Upper lobe of right lung (tissue), 1 donor: ENCODE data around the gene WNT11. TPM values are rescaled to one million over a fixed set of nuclear protein-coding genes. Genes with fewer than 3 reads are reported as not detected.

Source experiments
- ATAC-seq: fragments of 200-7000 bp; cut with Tn5 transposase; one replicate; pipeline ENCODE4 v1.9.1; 2020; ENCODE audit warnings: mild to moderate bottlenecking, moderate library complexity
- DNase-seq: peaks from one replicate; pipeline ENCODE4 v3.0.0-alpha.2; 2020
- H3K27ac ChIP-seq: fragments of 200-600 bp; one replicate; pipeline ENCODE4 v1.8.0; 2022
- H3K27me3 ChIP-seq: fragments of 200-600 bp; one replicate; pipeline ENCODE4 v1.8.0; 2022; ENCODE audit warnings: mild to moderate bottlenecking
- H3K36me3 ChIP-seq: fragments of 200-600 bp; one replicate; pipeline ENCODE4 v1.8.0; 2022
- H3K4me1 ChIP-seq: fragments of 200-600 bp; one replicate; pipeline ENCODE4 v1.8.0; 2022
- H3K4me3 ChIP-seq: fragments of 200-600 bp; one replicate; pipeline ENCODE4 v1.8.0; 2022; ENCODE audit warnings: mild to moderate bottlenecking
- H3K9me3 ChIP-seq: fragments of 200-600 bp; one replicate; pipeline ENCODE4 v1.8.0; 2022
- intact Hi-C: fragments of 100-400 bp; cut with DNase I; formaldehyde crosslinking; loops from one replicate; pipeline ENCODE4 v1.11.0; 2022
- total RNA-seq: library from RNA; stranded (reverse); fragmentation: NEBNext Ultra II Directional; extraction: Animal tissue kit (Norgen Biotek cat#: 25700); gene quantifications from one replicate; pipeline ENCODE4 v1.2.1, GENCODE V29; 2021
- TF ChIP-seq, protein P1 (sequence below): fragments of 200-600 bp; IDR thresholded peaks from one replicate; pipeline ENCODE4 v1.8.0; 2022; ENCODE audit warnings: antibody characterized with exemption
- donor health status: DM: no; HTN: yes; CAD: no; lungs with severe emphysema.

Gene WNT11
- total RNA-seq, 1 donor from 2014 or later, result 8.7 TPM

DNA sequence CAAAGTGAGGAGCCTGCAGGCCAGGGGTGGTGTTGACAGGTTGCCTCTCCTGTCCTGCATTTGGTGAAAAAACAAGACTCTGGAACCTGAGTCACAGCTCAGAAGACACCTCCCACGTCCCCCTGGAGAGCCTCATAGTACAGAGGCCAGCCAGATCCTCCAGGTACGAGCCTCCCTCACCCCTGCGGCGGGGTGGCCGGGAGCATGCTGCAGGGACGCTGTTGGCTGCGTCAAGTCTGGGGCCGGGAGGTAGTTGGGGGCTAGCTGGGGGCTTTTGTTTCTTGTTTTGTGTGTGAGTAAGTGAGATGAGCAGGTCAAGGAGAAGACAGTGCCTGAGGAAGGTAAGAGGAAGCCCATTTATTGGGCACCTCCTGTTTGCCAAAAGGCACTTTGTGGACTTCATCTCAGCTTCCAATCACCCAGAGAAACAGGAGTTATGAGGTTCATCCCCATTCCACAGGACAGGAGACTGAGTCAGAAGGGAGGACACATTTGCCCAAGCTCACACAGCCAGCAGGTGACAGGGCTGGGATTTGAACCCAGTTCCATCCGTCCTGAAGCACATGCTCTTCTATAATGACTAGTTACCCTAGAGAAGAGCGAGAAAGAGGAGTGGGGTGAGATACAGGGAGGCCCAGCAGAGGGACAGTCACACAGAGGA, 18.3 kb upstream of the WNT11 start:
- intact Hi-C loops, result no loop called here
- TF ChIP-seq, protein P1, sequence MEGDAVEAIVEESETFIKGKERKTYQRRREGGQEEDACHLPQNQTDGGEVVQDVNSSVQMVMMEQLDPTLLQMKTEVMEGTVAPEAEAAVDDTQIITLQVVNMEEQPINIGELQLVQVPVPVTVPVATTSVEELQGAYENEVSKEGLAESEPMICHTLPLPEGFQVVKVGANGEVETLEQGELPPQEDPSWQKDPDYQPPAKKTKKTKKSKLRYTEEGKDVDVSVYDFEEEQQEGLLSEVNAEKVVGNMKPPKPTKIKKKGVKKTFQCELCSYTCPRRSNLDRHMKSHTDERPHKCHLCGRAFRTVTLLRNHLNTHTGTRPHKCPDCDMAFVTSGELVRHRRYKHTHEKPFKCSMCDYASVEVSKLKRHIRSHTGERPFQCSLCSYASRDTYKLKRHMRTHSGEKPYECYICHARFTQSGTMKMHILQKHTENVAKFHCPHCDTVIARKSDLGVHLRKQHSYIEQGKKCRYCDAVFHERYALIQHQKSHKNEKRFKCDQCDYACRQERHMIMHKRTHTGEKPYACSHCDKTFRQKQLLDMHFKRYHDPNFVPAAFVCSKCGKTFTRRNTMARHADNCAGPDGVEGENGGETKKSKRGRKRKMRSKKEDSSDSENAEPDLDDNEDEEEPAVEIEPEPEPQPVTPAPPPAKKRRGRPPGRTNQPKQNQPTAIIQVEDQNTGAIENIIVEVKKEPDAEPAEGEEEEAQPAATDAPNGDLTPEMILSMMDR, result no peak
- no peaks in the 10 kb centered on the region for H3K4me1 ChIP-seq
- no peaks in the 10 kb centered on the region for H3K9me3 ChIP-seq
- no peaks in the 10 kb centered on the region for H3K27me3 ChIP-seq
- DNase-seq, result no peak
- no peak overlapping the region for H3K27ac ChIP-seq
- no peaks in the 10 kb centered on the region for H3K36me3 ChIP-seq
- ATAC-seq, result no peak
- H3K4me3 ChIP-seq, result no peak overlapping the region

DNA sequence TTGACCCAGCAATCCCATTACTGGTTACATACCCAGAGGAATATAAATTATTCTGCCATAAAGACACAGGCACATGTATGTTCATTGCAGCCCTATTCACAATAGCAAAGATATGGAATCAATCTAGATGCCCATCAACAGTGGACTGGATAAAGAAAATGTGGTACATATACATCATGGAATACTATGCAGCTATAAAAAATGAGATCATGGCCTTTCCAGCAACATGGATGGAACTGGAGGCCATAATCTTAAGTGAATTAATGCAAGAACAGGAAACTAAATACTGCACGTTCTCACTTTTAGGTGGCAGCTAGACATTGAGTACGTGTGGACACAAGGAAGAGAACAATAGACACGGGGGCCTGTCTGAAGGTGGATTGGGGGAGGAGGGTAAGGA, 15.1 kb upstream of the WNT11 start:
- TF ChIP-seq, protein P1, result no peak
- H3K4me3 ChIP-seq, result no peak overlapping the region
- no peak for DNase-seq
- H3K27ac ChIP-seq, result no peak overlapping the region
- ATAC-seq, result no peak
- no peaks in the 10 kb centered on the region for H3K4me1 ChIP-seq
- intact Hi-C loops, result no loop called here
- no peaks in the 10 kb centered on the region for H3K27me3 ChIP-seq
- H3K36me3 ChIP-seq, result no peaks in the 10 kb centered on the region
- no peaks in the 10 kb centered on the region for H3K9me3 ChIP-seq

DNA sequence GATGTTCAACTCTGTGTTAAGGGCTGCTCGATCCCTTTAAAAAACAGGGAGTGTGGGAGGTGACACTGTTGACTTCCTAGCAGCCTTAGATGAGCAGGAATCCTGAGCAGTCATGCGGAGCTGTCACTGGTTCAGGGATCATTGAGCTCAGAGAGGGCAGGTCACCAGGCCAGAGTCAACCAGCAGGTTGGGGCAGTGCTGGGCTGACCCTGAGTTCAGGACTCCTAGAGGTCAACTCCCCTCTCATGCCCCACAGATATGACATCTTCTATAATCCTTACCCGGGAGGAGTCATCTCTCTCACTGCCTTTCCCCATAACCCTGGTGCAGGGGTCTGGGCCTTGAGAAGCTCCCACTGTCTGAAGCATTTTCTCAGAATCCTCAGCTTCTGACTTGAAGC, 12.9 kb upstream of the WNT11 start:
- Histone ChIP-seq H3K9me3 (no peaks in the 10 kb centered on the region), H3K27me3 (no peaks in the 10 kb centered on the region), H3K36me3 (no peaks in the 10 kb centered on the region), H3K4me1 (no peaks in the 10 kb centered on the region), H3K4me3 (no peak overlapping the region), H3K27ac (no peak overlapping the region)
- TF ChIP-seq, protein P1, result no peak
- no peak for ATAC-seq
- DNase-seq, result no peak
- intact Hi-C loops, result no loop called here

DNA sequence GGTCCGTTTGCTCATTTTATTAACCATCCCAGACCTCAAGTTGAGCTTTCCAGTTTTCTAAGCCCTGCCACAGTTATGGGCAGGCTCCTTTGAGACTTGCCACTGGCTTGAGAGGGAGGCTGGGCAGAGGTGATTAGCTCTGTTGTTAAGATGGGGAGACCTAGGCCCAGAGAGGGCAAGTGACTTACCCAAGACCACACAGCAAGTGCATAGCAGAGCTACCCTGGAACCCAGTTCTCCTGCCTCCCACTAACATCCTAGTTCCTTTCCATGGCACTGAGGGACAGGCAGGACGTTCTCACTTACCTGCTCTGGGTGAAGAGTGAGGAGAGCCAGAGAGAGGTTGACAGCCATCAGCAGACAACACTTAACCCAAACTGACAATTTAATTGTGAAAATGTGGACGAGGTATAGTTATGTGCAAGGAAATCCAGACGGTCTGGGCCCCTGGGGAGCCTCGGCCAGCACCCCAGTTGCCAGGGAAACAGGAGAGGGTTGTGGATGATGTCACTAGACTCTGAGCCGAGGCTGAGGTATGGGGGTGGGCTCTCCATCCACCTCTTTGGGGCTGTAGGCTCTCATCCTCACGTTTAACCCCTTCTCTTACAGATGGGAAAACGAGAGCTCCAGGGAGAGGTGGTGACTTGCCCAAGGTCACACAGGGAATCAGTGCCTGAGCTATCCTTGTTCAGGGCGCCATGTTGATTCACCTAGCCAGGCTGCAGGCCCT, 12.3 kb upstream of the WNT11 start:
- ATAC-seq (no peak), DNase-seq (no peak)
- Histone ChIP-seq H3K4me1 (no peaks in the 10 kb centered on the region), H3K4me3 (no peak overlapping the region), H3K9me3 (no peaks in the 10 kb centered on the region), H3K27ac (no peak overlapping the region), H3K27me3 (no peaks in the 10 kb centered on the region), H3K36me3 (no peaks in the 10 kb centered on the region)
- TF ChIP-seq, protein P1, result no peak
- intact Hi-C loops, result no loop called here

DNA sequence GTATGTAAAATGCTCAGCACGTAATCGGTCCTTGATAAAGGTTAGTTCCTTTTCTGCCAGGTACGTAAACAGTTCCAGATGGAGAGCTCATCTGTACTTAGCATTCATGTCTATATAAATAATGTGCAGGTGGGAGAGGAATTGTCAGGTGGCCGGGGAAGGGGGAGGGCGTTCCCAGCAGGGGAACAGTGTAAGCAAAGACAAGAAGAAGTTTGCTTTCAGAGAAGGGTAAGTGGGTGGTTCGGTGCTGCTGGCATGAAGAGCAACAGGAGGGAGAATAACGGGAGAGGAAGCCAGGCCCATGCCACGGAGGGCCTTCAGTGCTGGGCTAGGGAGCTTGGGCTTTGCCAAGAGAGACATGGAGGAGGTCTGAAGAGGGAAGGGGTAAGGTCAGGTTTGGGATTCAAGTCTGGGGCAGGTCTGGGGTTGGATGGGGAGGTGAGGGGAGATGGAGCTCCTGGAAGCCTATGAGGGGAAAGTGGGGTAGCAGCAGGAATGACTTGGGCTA, 11.4 kb upstream of the WNT11 start:
- TF ChIP-seq, protein P1, result no peak
- Histone ChIP-seq H3K4me1 (no peaks in the 10 kb centered on the region), H3K27ac (no peak overlapping the region), H3K27me3 (peaks cover 2% of the 10 kb centered on the region), H3K9me3 (no peaks in the 10 kb centered on the region), H3K36me3 (no peaks in the 10 kb centered on the region), H3K4me3 (no peak overlapping the region)
- DNase-seq (no peak), ATAC-seq (no peak)
- intact Hi-C loops, result no loop called here
